Measurements from ENCODE around the gene GBF1.

Gene GBF1

DNA sequence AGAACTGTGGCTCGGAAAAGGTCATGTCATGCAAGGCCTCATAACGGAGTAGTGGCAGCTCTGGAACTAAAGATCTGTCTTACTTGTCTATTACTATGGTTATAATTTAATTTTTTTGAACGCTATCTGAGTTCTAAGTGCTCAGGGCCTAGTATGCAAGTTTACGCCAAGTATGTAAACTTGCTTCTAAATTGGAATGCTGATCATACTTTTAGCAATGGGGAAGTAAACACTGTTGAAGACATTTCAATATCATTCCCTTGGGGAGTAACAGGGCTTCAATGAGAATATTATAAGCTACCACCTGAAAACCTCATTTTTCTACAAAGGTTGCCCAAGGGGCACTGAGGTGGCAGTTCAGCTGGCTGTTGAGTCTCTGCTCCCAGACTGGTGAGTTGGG lies 80.7 kb downstream of the GBF1 start:
- TF ChIP-seq GATA3 (IDR thresholded peaks at IDR 0.05; ENCODE audit: low read depth, low read length) (no peak), GATA2 (IDR thresholded peaks at IDR 0.05; ENCODE audit: low read depth, low read length) (no peak)

DNA sequence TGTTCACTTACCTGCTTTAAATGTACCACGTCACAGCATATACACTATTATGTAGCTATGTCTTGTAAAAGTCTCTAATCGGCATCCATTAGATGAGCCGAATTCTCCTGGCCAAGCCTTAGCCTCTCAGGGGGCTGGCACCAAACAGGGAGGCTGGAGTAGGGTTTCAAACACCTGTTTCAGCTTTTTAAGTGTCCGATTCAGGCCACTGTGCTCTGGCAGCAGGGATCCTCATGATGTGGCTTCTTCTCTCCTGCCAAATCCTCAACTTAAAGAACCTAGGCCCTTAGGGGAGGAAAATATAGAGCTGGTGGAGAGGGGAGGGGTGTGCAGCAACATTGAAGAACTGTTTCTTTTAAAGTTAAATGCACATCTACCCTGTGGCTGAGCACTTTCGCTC lies 81.7 kb downstream of the GBF1 start:
- no peak for TF ChIP-seq GATA3 (IDR thresholded peaks at IDR 0.05; ENCODE audit: low read depth, low read length)
- TF ChIP-seq GATA2 (IDR thresholded peaks at IDR 0.05; ENCODE audit: low read depth, low read length), result no peak

DNA sequence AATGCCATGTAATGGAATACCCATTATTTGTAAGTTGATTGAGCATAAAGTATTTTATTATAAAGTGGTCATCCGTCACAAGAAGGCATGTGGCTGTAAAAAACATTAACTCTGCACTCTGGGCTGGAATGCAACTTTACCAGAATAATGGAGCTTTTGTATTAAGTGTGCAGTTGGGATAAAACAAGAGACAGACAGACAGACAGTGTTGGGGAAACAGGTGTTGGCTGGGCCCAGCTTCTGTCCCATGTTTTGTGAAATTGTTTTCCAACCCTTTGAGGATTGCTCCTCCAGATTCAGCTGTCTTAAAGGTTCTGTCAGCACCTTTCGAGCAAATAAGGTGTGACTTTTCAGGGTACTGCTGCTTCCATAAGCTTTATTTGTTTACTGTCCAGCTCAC lies 82.3 kb downstream of the GBF1 start:
- TF ChIP-seq GATA2 (IDR thresholded peaks at IDR 0.05; ENCODE audit: low read depth, low read length) (no peak), GATA3 (IDR thresholded peaks at IDR 0.05; ENCODE audit: low read depth, low read length) (no peak)

DNA sequence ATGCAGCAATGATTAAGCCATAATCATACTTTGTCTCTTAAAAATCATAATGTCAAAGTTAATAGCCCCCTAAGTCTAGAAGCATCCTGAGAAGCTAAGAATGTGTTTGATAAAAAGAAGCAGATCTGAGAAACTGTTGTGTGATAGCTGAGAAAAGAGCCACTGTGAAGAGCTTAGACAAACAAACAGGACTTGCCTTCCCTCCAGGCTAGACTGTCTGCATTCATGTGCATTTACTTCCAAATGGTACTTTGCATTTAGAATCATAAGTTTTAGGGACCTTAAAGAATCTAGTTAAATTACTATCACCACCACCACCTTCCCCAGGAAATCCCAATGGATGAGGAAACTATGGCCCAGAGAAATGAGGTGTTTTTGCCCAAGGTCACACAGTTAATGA lies 87.4 kb downstream of the GBF1 start:
- TF ChIP-seq GATA3 (IDR thresholded peaks at IDR 0.05; ENCODE audit: low read depth, low read length) (no peak), GATA2 (IDR thresholded peaks at IDR 0.05; ENCODE audit: low read depth, low read length) (no peak)

DNA sequence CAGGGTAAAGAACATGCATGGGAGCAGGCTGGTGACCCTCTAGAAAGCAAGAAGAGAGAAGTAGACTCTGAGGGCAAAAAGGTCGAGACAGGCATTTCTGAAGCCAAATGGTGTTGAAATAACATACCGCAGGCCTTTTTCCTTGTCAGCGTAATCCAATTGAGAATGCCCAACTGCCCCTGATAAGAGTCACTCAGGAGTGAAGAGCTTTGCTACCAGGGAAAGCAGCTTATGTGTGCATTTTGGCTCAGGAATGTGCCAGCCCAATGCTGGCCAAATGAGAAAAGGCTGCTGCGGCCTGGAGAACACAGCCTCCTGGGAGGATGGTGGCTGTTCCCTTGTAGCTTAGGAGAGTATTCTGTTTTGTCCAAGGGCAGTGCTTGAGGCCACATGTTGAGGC lies 88.8 kb downstream of the GBF1 start:
- TF ChIP-seq GATA2 (IDR thresholded peaks at IDR 0.05; ENCODE audit: low read depth, low read length) (peak; percentile 67; the same call in 1 of the 2 replicates), GATA3 (IDR thresholded peaks at IDR 0.05; ENCODE audit: low read depth, low read length) (no peak)

DNA sequence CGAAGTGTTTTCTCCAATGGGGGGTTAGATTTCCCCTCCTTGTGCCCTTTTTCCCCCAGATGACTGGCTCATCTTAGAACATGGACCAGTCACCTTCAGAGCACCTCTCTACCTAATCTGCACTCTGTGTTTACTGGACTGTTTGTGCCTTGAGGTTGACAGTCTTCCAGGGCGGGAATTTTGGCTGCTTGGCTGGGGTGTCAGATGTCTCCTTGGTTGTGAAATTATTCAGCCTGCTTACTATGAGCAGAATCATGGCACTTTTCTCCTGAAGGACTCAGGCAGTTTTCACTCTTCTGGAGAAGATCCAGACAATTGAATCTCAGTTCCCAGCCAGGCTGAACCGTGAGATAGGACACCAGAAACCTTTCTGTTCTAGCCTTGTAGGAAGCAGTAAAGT lies 89.9 kb downstream of the GBF1 start:
- no peak for TF ChIP-seq GATA2 (IDR thresholded peaks at IDR 0.05; ENCODE audit: low read depth, low read length)
- no peak for TF ChIP-seq GATA3 (IDR thresholded peaks at IDR 0.05; ENCODE audit: low read depth, low read length)

DNA sequence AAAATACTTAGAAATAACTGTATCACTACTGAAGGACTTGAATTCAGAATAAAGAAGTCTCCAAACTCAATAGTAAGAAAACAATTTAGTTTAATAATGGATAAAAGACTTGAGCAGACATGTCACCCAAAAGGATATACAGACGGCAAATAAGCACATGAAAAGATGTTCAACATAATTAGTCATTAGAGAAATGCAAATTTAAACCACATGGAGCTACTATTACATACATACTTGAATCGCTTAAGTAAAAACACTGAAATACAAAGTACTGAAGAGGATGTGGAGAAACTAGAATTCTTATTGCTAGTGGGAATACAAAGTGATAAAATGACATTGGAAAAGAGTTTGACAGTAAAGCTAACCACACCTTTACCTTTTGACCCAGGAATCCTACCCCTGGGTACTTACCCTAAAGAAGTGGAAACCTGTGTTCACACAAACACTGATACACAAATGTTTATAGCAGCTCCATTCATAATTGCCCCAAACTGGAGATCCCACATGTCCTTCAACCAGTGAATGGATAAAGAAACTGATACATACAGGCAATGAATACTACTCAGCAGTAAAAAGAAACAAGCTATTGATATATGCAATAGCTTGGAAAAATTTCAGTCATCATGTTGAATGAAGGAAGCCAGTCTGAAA lies 95.8 kb downstream of the GBF1 start:
- no peak for TF ChIP-seq GATA2 (IDR thresholded peaks at IDR 0.05; ENCODE audit: low read depth, low read length)
- TF ChIP-seq GATA3 (IDR thresholded peaks at IDR 0.05; ENCODE audit: low read depth, low read length), result no peak

DNA sequence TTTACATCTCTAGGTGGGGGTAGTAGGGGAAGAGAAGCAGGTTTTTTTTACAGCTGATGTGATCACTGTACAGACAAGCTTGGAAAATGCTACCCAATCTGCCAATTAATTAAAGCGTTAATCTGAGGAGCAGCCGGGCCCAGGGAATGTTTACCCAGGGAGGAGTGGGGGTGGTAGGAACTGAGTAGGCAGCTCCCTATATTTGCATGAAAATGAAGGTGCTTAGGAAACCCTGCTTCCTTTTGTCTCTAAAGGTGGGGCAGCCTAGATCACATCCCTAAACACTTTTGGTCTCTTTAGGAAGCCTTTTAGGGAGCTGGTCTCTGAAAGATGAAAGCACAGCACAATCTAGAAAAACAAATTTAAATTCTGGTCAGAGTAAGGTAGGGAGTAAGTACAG lies 97.1 kb downstream of the GBF1 start:
- TF ChIP-seq GATA3 (IDR thresholded peaks at IDR 0.05; ENCODE audit: low read depth, low read length) (no peak), GATA2 (IDR thresholded peaks at IDR 0.05; ENCODE audit: low read depth, low read length) (no peak)

DNA sequence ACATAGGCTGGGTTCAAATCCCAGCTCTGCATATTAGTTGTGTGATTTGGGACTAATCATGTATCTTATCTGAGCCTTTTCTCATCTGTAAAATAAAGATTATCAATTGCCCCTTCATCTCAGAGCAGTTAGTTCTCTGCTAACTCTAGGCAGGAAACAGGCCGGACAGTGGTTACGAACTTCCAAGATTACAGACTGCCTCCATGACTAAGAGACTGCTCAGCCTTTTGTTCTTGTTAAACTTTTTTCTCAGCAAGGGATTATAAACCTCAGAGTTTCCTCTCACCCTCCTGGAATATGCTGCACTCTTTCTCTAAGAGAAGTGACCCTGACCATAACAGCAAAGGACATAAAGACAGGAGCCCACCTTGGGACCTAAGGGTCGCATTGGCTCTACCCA lies 97.6 kb downstream of the GBF1 start:
- no peak for TF ChIP-seq GATA2 (IDR thresholded peaks at IDR 0.05; ENCODE audit: low read depth, low read length)
- TF ChIP-seq GATA3 (IDR thresholded peaks at IDR 0.05; ENCODE audit: low read depth, low read length), result no peak

DNA sequence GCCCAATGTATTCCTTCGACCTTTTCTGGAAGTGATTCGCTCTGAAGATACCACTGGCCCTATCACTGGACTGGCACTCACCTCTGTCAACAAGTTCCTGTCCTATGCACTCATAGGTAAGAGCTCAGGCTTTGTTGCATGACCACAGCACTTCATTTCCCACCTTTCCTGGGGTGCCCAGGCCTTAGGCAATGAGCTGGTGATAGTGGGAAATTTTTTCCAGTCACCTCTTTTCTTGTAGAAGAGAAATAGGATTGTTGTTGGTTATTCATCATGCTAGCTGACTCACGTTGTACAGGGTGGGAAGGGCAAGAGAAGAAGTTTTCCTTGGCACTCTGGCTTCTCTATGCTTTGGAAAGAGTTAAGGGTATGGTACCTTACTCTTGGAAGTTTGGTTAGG lies 98.7 kb downstream of the GBF1 start:
- TF ChIP-seq GATA3 (IDR thresholded peaks at IDR 0.05; ENCODE audit: low read depth, low read length) (no peak), GATA2 (IDR thresholded peaks at IDR 0.05; ENCODE audit: low read depth, low read length) (no peak)

DNA sequence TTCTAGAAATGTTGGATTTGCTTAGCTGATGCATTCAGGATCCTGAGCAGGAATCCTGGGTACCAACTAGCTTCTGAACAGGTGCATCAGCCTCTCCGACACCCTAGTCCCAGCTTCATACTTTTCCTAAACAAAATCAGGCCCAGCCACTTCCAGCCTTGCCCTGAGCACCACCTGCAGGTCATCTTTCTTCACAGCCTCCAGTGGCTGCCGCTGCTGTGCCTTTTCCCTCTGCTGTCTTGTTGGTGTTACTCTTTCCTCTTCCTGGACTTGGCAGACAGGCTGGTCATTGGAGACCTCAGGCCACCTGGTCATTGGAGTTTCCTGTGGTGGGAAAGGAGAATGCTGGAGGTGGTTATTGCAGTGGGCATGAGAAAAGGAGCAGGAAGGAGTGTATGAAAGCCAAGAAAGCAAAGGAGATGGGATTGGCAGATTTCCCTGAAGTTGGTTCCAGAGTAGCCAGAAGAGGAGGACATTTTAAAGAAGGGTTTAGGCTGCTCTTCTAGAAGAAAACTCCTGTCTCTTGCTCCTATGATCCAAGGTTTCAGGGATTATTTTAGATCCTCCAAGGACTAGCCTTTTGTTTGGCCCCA lies 102.0 kb downstream of the GBF1 start:
- TF ChIP-seq GATA2 (IDR thresholded peaks at IDR 0.05; ENCODE audit: low read depth, low read length), result no peak
- TF ChIP-seq GATA3 (IDR thresholded peaks at IDR 0.05; ENCODE audit: low read depth, low read length), result no peak

DNA sequence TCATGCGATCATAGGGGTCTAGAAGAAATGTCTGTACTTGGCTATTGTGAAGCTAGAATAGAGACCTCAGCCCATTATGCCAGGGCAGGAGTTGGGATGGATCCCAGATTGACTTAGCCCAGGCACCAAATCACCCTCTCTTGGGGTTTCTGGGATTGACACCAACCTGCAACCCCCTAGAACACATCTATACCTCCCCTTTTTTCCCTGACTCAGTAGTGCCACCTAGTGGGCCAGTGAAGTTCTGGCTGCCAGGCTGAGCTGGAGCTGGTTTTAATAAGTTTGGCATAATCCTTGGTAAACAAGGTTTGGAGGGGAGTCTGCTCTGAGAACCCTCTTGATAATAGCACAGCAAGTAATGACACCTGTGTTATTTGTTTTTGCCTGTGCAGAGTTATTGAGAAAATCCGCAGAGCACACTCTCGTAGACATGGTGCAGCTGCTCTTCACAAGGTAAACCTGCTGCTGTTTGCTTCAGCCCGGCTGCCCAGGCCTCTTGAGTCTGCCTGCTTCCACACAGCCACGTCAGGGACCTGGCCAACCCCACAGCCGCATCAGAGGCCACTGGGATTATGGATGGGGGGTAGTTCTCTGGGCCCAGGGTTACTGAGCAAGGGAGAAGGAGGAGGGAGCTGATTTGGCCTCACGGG lies 106.9 kb downstream of the GBF1 start:
- TF ChIP-seq GATA3 (IDR thresholded peaks at IDR 0.05; ENCODE audit: low read depth, low read length) (no peak), GATA2 (IDR thresholded peaks at IDR 0.05; ENCODE audit: low read depth, low read length) (no peak)

DNA sequence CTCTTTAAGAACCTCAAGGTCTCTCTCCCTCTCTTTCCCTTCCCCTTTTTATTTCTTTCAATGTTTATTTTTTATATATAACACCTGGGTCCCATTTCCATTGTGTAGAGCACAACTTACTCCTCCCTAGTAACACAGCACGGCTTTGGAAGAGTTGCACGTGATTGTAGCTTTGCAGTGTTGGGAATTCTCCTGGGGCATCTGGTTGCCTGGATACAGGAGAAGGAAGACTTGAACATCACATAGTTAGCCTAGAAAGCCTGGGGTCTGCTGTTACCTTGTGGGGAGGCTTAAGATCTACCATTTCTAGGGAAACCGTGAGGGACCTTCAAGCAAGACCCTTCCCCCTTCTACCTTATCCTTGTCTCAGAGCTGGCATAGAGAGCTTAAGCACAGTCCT lies 109.1 kb downstream of the GBF1 start:
- TF ChIP-seq GATA2 (IDR thresholded peaks at IDR 0.05; ENCODE audit: low read depth, low read length) (no peak), GATA3 (IDR thresholded peaks at IDR 0.05; ENCODE audit: low read depth, low read length) (no peak)

DNA sequence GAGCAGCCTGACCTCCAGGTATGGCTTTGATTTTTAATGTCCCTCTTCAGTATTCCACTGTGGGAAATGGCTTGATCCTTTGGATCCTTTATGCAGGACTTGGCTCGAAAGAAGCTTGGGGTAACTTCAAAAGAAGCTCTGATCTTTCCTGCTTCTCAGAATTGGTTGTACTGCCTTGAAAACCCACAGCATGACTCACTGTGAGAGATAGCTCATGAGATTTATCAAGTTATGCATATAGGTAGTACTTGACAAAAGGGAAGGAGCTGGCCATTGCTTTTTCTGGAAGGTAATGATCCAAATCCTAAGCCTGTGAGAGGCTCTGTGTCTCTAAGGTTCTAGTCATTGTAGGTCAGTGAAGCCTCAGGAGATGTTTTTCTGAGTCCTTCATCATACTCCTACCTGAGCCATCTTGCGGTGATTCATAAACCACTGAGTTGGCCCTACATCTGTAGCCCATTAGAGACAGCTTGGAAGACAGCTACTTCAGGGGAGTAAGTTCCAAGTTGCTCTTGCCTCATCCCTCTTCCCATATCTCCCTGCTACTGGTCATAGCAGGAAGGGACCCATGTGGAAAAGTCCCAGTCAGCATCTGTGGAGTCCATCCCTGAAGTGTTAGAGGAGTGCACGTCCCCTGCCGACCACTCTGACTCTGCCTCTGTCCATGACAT lies 113.5 kb downstream of the GBF1 start:
- no peak for TF ChIP-seq GATA3 (IDR thresholded peaks at IDR 0.05; ENCODE audit: low read depth, low read length)
- no peak for TF ChIP-seq GATA2 (IDR thresholded peaks at IDR 0.05; ENCODE audit: low read depth, low read length)

DNA sequence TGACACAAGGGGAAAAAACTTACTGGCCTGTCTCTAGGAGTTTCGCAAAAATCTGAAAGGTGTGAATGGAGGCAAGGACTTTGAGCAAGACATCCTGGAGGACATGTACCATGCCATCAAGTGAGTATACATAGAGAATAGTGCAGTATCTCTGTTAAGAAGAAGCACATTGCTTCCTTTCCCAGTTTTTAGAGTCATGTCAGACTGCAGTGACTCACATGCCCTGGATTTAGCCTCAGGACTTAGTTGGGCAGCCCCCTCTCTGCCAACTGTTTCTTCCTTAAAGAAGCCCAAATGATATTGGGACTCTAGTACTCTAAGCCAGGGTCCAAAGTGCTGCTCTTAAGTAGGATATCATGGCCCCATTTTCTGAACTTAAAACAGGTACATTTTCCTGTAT lies 122.1 kb downstream of the GBF1 start:
- TF ChIP-seq GATA3 (IDR thresholded peaks at IDR 0.05; ENCODE audit: low read depth, low read length) (no peak), GATA2 (IDR thresholded peaks at IDR 0.05; ENCODE audit: low read depth, low read length) (no peak)

Measured in SH-SY5Y (cell line).